K562 (cell line): ENCODE results near the gene APOM. TPM values are rescaled to one million over a fixed set of nuclear protein-coding genes. Genes with fewer than 3 reads are reported as not detected.

Experiments
- BRD9 ChIP-seq: fragments of 450-650 bp; IDR thresholded peaks from 2 replicates; pipeline ENCODE4 v1.6.1; 2018; ENCODE audit warnings: low read depth; ENCODE audit not compliant: partially characterized antibody
- CTCFL ChIP-seq: IDR thresholded peaks from 2 replicates; pipeline ENCODE4 v1.6.1; 2011; ENCODE audit warnings: borderline replicate concordance, low read depth, mild to moderate bottlenecking, moderate library complexity, low read length; ENCODE audit not compliant: insufficient read depth, poor library complexity, severe bottlenecking
- EGR1 ChIP-seq: fragments of 450-650 bp; conservative IDR thresholded peaks from 2 replicates; pipeline ENCODE4 v1.6.1; 2017; ENCODE audit warnings: mild to moderate bottlenecking
- EP400 ChIP-seq: fragments of 450-650 bp; IDR thresholded peaks from 2 replicates; pipeline ENCODE4 v1.6.1; 2017; ENCODE audit warnings: antibody characterized with exemption, mild to moderate bottlenecking, moderate library complexity
- FOXK2 ChIP-seq, 2 experiments: fragments of 450-650 bp; IDR thresholded peaks in 1 of 2; conservative IDR thresholded peaks in 1 of 2; 2 replicates each; pipeline ENCODE4 v1.6.1; 2016; ENCODE audit warnings: low read depth in 2 of 2, mild to moderate bottlenecking in 1 of 2
- NR2C2 ChIP-seq, 2 experiments: fragments of 200-800 bp in 1 of 2; sonication (Bioruptor generic) in 1 of 2; sonication (generic) in 1 of 2; formaldehyde crosslinking in 1 of 2; IDR thresholded peaks; 2 replicates each; pipeline versions ENCODE4 v1.6.1 to v1.8.0; 2016 to 2022; ENCODE audit warnings: mild to moderate bottlenecking in 1 of 2, missing compliant biosample characterization in 1 of 2, missing genetic modification characterization in 1 of 2, missing genetic modification reagents in 1 of 2
- PTTG1 ChIP-seq: fragments of 450-650 bp; IDR thresholded peaks from 2 replicates; pipeline ENCODE4 v1.6.1; 2016; ENCODE audit warnings: low read depth, mild to moderate bottlenecking, missing genetic modification characterization, missing compliant biosample characterization
- RBM15 ChIP-seq: fragments of 200-400 bp; formaldehyde crosslinking; IDR thresholded peaks from 2 replicates; pipeline ENCODE4 v1.6.1; 2018; ENCODE audit warnings: mild to moderate bottlenecking, low read length, moderate library complexity; ENCODE audit not compliant: insufficient read depth
- RFX5 ChIP-seq: IDR thresholded peaks from 2 replicates; pipeline ENCODE4 v1.6.1; 2011; ENCODE audit warnings: low read depth, mild to moderate bottlenecking, improper control_type of control experiment, low read length
- SAFB2 ChIP-seq: fragments of 200-400 bp; formaldehyde crosslinking; IDR thresholded peaks from 2 replicates; pipeline ENCODE4 v1.6.1; 2018; ENCODE audit warnings: borderline replicate concordance, low read length, low read depth, moderate library complexity; ENCODE audit not compliant: severe bottlenecking
- TAF15 ChIP-seq: fragments of 200-400 bp; formaldehyde crosslinking; IDR thresholded peaks from 2 replicates; pipeline ENCODE4 v1.6.1; 2017; ENCODE audit warnings: mild to moderate bottlenecking, low read depth, low read length, moderate library complexity
- ZBTB12 ChIP-seq: fragments of 250-450 bp; sonication (Bioruptor Pico); IDR thresholded peaks from 2 replicates; pipeline ENCODE4 v1.4.0; 2020
- ZNF197 ChIP-seq: fragments of 200-800 bp; sonication (Bioruptor generic); IDR thresholded peaks from 2 replicates; pipeline ENCODE4 v1.6.1; 2016; ENCODE audit warnings: low read depth, missing genetic modification characterization, missing compliant biosample characterization
- ZNF253 ChIP-seq: fragments of 250-450 bp; sonication (Bioruptor Pico); conservative IDR thresholded peaks from 2 replicates; pipeline ENCODE4 v1.6.1; 2021; ENCODE audit warnings: mild to moderate bottlenecking
- ZNF280B ChIP-seq: fragments of 250-450 bp; sonication (Bioruptor Pico); IDR thresholded peaks from 2 replicates; pipeline ENCODE4 v1.5.1; 2021; ENCODE audit warnings: mild to moderate bottlenecking
- ZNF512 ChIP-seq: IDR thresholded peaks from 2 replicates; pipeline ENCODE4 v1.6.1; 2016; ENCODE audit warnings: missing genetic modification characterization, missing compliant biosample characterization
- ZNF639 ChIP-seq, 2 experiments: fragments of 200-800 bp in 1 of 2; sonication (Bioruptor generic) in 1 of 2; sonication (generic) in 1 of 2; formaldehyde crosslinking in 1 of 2; IDR thresholded peaks in 1 of 2; conservative IDR thresholded peaks in 1 of 2; 2 replicates each; pipeline versions ENCODE4 v1.5.0 to v1.6.1; 2016 to 2020; ENCODE audit warnings: missing compliant biosample characterization in 1 of 2, missing genetic modification characterization in 1 of 2, missing genetic modification reagents in 1 of 2
- ZNF696 ChIP-seq: fragments of 250-450 bp; sonication (Bioruptor Pico); conservative IDR thresholded peaks from 2 replicates; pipeline ENCODE4 v1.4.0; 2020; ENCODE audit warnings: mild to moderate bottlenecking, moderate library complexity
- polyA plus RNA-seq, 8 experiments: library from polyadenylated mRNA; depleted of rRNA in 4 of 8; stranded (reverse) in 5 of 8; unstranded in 3 of 8; fragments of >200 nt; fragmentation: Nextera tagmentation in 2 of 8; fragmentation: Illumina TruSeq in 1 of 8; extraction: Ambion mirVana in 2 of 8; extraction: Trizol in 1 of 8; gene quantifications; 2 replicates each; pipeline versions ENCODE4 v1.2.1 to v1.2.3, GENCODE V29; 2011 to 2014; ENCODE audit warnings: inconsistent platforms in 1 of 8, missing spikeins in 1 of 8
- total RNA-seq, 7 experiments: library from RNA; depleted of rRNA in 6 of 7; stranded (reverse); fragments of >200 nt in 6 of 7; fragmentation: Illumina TruSeq in 2 of 7; extraction: Trizol in 2 of 7; gene quantifications; 2 replicates each; pipeline versions ENCODE4 v1.2.1 to v1.2.3, GENCODE V29; 2011 to 2021; ENCODE audit warnings: low replicate concordance in 1 of 7

Gene APOM
- total and polyA plus RNA-seq, 9 of the 15 experiments (the other 6 are each of a cell fraction or from before 2014, with no cell fraction given), result 5.7 to 24.3 (median 10.4) TPM

- peak; percentile 70; the same call in 1 of the 2 replicates for TF ChIP-seq ZNF197 (CRISPR knock-in tag)
- no peak for TF ChIP-seq PTTG1 (tag)
- TF ChIP-seq ZNF512 (tag), result no peak
- TF ChIP-seq EGR1, result peak; percentile 72
- TF ChIP-seq RFX5, result no peak
- TF ChIP-seq ZNF696 (CRISPR knock-in tag), result no peak
- no peak for TF ChIP-seq ZNF253
- TF ChIP-seq ZNF280B (CRISPR knock-in tag), result no peak
- no peak for TF ChIP-seq FOXK2 (conservative IDR thresholded peaks at IDR 0.05 in 1 of 2, IDR thresholded peaks at IDR 0.05 in 1 of 2; ENCODE audit: low read depth in 2 of 2)
- peak; percentile 1 for TF ChIP-seq CTCFL
- TF ChIP-seq NR2C2 (CRISPR knock-in tag; IDR thresholded peaks at IDR 0.05), result 0 out of 2 replicates have a peak, but pooled peaks have one; percentile 29
- TF ChIP-seq NR2C2 (tag; IDR thresholded peaks at IDR 0.05), result peak; percentile 92
- no peak for TF ChIP-seq TAF15
- no peak for TF ChIP-seq SAFB2
- TF ChIP-seq ZNF639 (CRISPR knock-in tag; conservative IDR thresholded peaks at IDR 0.05 in 1 of 2, IDR thresholded peaks at IDR 0.05 in 1 of 2), result peak in 1 of 2 experiments; percentile 100; a peak in 2 of 4 replicates
- TF ChIP-seq EP400, result peak; percentile 99
- TF ChIP-seq ZBTB12 (CRISPR knock-in tag), result no peak
- TF ChIP-seq RBM15, result no peak
- peak; percentile 92 for TF ChIP-seq BRD9
These were observed 34.9 kb upstream of the APOM start, which contains the start of gene PRRC2A (continued) for GRCh38 chr6:31620586-31621319.
